Raji (cell line): Measurements from ENCODE around the gene TMEM167B.

Source experiments
- POLR2A ChIP-seq: IDR thresholded peaks from 2 replicates; pipeline ENCODE4 v1.6.1; 2011; ENCODE audit warnings: low read depth, low read length, control low read depth; ENCODE audit not compliant: insufficient read depth

Gene TMEM167B

GRCh38 chr1:109075531-109076490 is 14.8 kb upstream of the TMEM167B start, which contains the start of gene TAF13:
TSS of gene TAF13 (minus strand) at chr1:109076003. CDS start at chr1:109075947, 56 bp downstream.
- TF ChIP-seq POLR2A = peak; percentile 96

- TF ChIP-seq POLR2A = no peak
Observed at GRCh38 chr1:109078317-109078716, 12.2 kb upstream of the TMEM167B start.

- TF ChIP-seq POLR2A = no peak
Observed at GRCh38 chr1:109079240-109079622, 11.3 kb upstream of the TMEM167B start.

- no peak for TF ChIP-seq POLR2A
Observed at GRCh38 chr1:109080441-109081082, 10.0 kb upstream of the TMEM167B start.

GRCh38 chr1:109083501-109083900 is 7.1 kb upstream of the TMEM167B start:
- TF ChIP-seq POLR2A = no peak

- no peak for TF ChIP-seq POLR2A
Observed at GRCh38 chr1:109083923-109084322, 6.6 kb upstream of the TMEM167B start.

- no peak for TF ChIP-seq POLR2A
Observed at GRCh38 chr1:109084563-109085517, 5.7 kb upstream of the TMEM167B start.

- no peak for TF ChIP-seq POLR2A
Observed at GRCh38 chr1:109089242-109090015, 1.1 kb upstream of the TMEM167B start.

GRCh38 chr1:109091078-109091838 is 694 bp downstream of the TMEM167B start:
- no peak for TF ChIP-seq POLR2A

- no peak for TF ChIP-seq POLR2A
Observed at GRCh38 chr1:109091839-109092193, 1.3 kb downstream of the TMEM167B start.

GRCh38 chr1:109094377-109094803 is 3.8 kb downstream of the TMEM167B start:
- TF ChIP-seq POLR2A = no peak

GRCh38 chr1:109094871-109095270 is 4.3 kb downstream of the TMEM167B start:
- TF ChIP-seq POLR2A = no peak

GRCh38 chr1:109095631-109096030 is 5.1 kb downstream of the TMEM167B start:
- no peak for TF ChIP-seq POLR2A
